Calu3 (cell line): ENCODE measurements around the gene PPIA. TPM values are rescaled to one million over a fixed set of nuclear protein-coding genes. Genes with fewer than 3 reads are reported as not detected.

Source experiments
- BruUV-seq: library from RNA; stranded (reverse); fragments of 400-500 nt; replicated peaks from 2 replicates; lab custom pipeline; 2021; lab: Mats Ljungman, UMichigan
- CTCF ChIA-PET: fragments of 300-600 bp; sonication (Branson Sonifier 250); formaldehyde crosslinking; loops from one replicate; lab custom pipeline; 2022; ENCODE audit warnings: antibody characterized with exemption; lab: Charles Lee
- DNase-seq: peaks from one replicate; pipeline ENCODE4 v3.0.0; 2022
- H3K27ac Mint-ChIP-seq: one replicate; pipeline ENCODE4 v1.8.0; 2022; ENCODE audit warnings: mixed read lengths; ENCODE audit not compliant: unreplicated experiment
- H3K27me3 Mint-ChIP-seq: one replicate; pipeline ENCODE4 v1.8.0; 2022; ENCODE audit warnings: mixed read lengths; ENCODE audit not compliant: unreplicated experiment
- H3K36me3 Mint-ChIP-seq: one replicate; pipeline ENCODE4 v1.8.0; 2022; ENCODE audit warnings: mild to moderate bottlenecking, moderate library complexity, mixed read lengths; ENCODE audit not compliant: insufficient read depth, unreplicated experiment
- H3K4me1 Mint-ChIP-seq: one replicate; pipeline ENCODE4 v1.8.0; 2022; ENCODE audit warnings: mild to moderate bottlenecking, low read depth, mixed read lengths; ENCODE audit not compliant: unreplicated experiment
- H3K4me3 Mint-ChIP-seq: one replicate; pipeline ENCODE4 v1.8.0; 2022; ENCODE audit warnings: mild to moderate bottlenecking, low read depth, moderate library complexity, mixed read lengths; ENCODE audit not compliant: unreplicated experiment
- H3K9me3 Mint-ChIP-seq: one replicate; pipeline ENCODE4 v1.8.0; 2022; ENCODE audit warnings: low read depth, mixed read lengths; ENCODE audit not compliant: unreplicated experiment
- intact Hi-C: fragments of 100-400 bp; cut with micrococcal nuclease; formaldehyde crosslinking; loops from one replicate; pipeline ENCODE4 v1.10.0; 2022; ENCODE audit not compliant: unreplicated experiment
- total RNA-seq: library from RNA; stranded (reverse); gene quantifications from 2 replicates; pipeline ENCODE4 v1.2.3, GENCODE V29; 2022
- TF ChIP-seq, protein P1 (sequence below): fragments of 200-600 bp; IDR thresholded peaks from one replicate; pipeline ENCODE4 v1.8.0; 2022; ENCODE audit warnings: antibody characterized with exemption; ENCODE audit not compliant: unreplicated experiment

PPIA gene
- total RNA-seq, 1 experiment from 2014 or later: 3,069 TPM

GRCh38 chr7:44765579-44766415 lies 30.7 kb upstream of the PPIA start:
- CTCF ChIA-PET: interaction anchor here (0.6 kb wide), 1 partner anchor 136 kb away, joined by 3 read pairs; no protein-coding TSS in a partner anchor
- no peaks in the 10 kb centered on the region for H3K27me3 Mint-ChIP-seq
- peaks cover 20% of the 10 kb centered on the region for H3K4me1 Mint-ChIP-seq
- H3K27ac Mint-ChIP-seq: no peak overlapping the region
- DNase-seq: no peak
- H3K9me3 Mint-ChIP-seq: no peaks in the 10 kb centered on the region
- no TSS peak for BruUV-seq
- TF ChIP-seq, protein P1, sequence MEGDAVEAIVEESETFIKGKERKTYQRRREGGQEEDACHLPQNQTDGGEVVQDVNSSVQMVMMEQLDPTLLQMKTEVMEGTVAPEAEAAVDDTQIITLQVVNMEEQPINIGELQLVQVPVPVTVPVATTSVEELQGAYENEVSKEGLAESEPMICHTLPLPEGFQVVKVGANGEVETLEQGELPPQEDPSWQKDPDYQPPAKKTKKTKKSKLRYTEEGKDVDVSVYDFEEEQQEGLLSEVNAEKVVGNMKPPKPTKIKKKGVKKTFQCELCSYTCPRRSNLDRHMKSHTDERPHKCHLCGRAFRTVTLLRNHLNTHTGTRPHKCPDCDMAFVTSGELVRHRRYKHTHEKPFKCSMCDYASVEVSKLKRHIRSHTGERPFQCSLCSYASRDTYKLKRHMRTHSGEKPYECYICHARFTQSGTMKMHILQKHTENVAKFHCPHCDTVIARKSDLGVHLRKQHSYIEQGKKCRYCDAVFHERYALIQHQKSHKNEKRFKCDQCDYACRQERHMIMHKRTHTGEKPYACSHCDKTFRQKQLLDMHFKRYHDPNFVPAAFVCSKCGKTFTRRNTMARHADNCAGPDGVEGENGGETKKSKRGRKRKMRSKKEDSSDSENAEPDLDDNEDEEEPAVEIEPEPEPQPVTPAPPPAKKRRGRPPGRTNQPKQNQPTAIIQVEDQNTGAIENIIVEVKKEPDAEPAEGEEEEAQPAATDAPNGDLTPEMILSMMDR: no peak
- peaks cover 83% of the 10 kb centered on the region for H3K36me3 Mint-ChIP-seq
- H3K4me3 Mint-ChIP-seq: no peak overlapping the region
- intact Hi-C loops: no loop called here

- CTCF ChIA-PET: interaction anchor here (1.0 kb wide), 1 partner anchor 16 kb away, joined by 3 read pairs; no protein-coding TSS in a partner anchor
- Mint-ChIP-seq H3K36me3 (peaks cover 84% of the 10 kb centered on the region), H3K27me3 (no peaks in the 10 kb centered on the region), H3K9me3 (no peaks in the 10 kb centered on the region), H3K4me1 (peaks cover 20% of the 10 kb centered on the region), H3K4me3 (no peak overlapping the region), H3K27ac (no peak overlapping the region)
- TF ChIP-seq, protein P1: no peak
- BruUV-seq: no TSS peak
- DNase-seq: no peak
- intact Hi-C loops: no loop called here
Measured at GRCh38 chr7:44766416-44766801, 30.1 kb upstream of the PPIA start.

- BruUV-seq: TSS peak; percentile 21
- H3K4me3 Mint-ChIP-seq: no peak overlapping the region
- H3K27me3 Mint-ChIP-seq: no peaks in the 10 kb centered on the region
- no peaks in the 10 kb centered on the region for H3K9me3 Mint-ChIP-seq
- H3K27ac Mint-ChIP-seq: no peak overlapping the region
- DNase-seq: no peak
- H3K4me1 Mint-ChIP-seq: peaks cover 20% of the 10 kb centered on the region
- peaks cover 83% of the 10 kb centered on the region for H3K36me3 Mint-ChIP-seq
- TF ChIP-seq, protein P1: no peak
- intact Hi-C loops: no loop called here
- CTCF ChIA-PET: interaction anchor here (1.0 kb wide), 1 partner anchor 17 kb away, joined by 3 read pairs; no protein-coding TSS in a partner anchor
Measured at GRCh38 chr7:44767134-44767911, 29.2 kb upstream of the PPIA start.

DNA sequence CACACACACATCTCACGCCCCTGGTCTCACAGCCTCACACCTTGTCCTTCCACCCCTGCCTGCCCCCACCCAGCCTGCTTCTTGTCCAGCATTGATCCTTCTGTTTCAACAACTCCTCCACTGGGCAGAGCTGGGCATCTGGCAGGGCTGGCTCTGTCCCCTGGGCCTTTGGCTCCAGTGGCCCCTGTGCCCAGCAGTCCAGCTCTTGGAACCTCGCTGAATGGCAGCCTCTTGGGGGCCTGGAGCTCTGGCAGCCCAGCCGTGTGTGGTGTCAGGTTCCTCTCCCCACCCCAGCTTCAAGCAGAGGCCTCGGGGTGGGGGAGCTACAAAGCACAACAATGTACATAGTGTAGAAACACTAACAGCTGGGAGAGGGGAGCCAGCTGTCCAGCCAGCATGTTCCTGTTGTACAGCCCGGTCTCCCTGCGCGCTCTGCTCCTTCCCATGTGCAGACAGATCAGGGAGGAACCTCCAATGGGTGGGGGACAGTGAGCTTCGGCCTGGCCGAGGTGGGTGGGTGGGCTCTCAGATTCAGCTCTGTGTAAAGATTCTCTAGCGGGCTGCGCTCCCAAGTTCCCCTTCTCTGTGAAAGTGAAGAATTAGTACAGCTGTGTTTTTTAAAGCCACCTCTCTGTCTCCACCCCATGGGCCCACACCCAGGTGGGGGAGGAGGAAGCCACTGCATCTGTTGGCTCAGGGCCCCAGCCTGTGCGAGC lies 28.4 kb upstream of the PPIA start:
- H3K9me3 Mint-ChIP-seq: no peaks in the 10 kb centered on the region
- peaks cover 20% of the 10 kb centered on the region for H3K4me1 Mint-ChIP-seq
- CTCF ChIA-PET: no interaction called here
- no peak for DNase-seq
- intact Hi-C loops: no loop called here
- H3K27ac Mint-ChIP-seq: no peak overlapping the region
- no peak overlapping the region for H3K4me3 Mint-ChIP-seq
- H3K36me3 Mint-ChIP-seq: peaks cover 83% of the 10 kb centered on the region
- BruUV-seq: no TSS peak
- TF ChIP-seq, protein P1: no peak
- no peaks in the 10 kb centered on the region for H3K27me3 Mint-ChIP-seq
